Stomach (tissue), 9 donors: Measurements from ENCODE around the gene HNRNPU. TPM values are rescaled to one million over a fixed set of nuclear protein-coding genes. Genes with fewer than 3 reads are reported as not detected.

ENCODE experiments used
- DNase-seq, 2 donors: peaks; one replicate each; pipeline versions ENCODE4 v3.0.0 to v3.0.0-alpha.2; 2013 to 2019
- H3K27ac ChIP-seq, 5 donors: fragments of 200-600 bp in 4 of 5; sonication (generic) in 4 of 5; one replicate each; pipeline ENCODE4 v1.5.1; 2013 to 2019; ENCODE audit warnings: mild to moderate bottlenecking in 1 of 5, moderate library complexity in 1 of 5
- H3K27me3 ChIP-seq, 3 donors: fragments of 200-600 bp; sonication (generic); one replicate each; pipeline ENCODE4 v1.5.1; 2017 to 2019; ENCODE audit warnings: mixed run types in 1 of 3
- H3K36me3 ChIP-seq, 4 donors: fragments of 200-600 bp; sonication (generic); 1 replicate in 3 of 4; 2 replicates in 1 of 4; pipeline ENCODE4 v1.5.1; 2016 to 2019
- H3K4me1 ChIP-seq, 4 donors: fragments of 200-600 bp; sonication (generic); one replicate each; pipeline ENCODE4 v1.5.1; 2016 to 2019
- H3K4me3 ChIP-seq, 4 donors: fragments of 200-600 bp; sonication (generic) in 3 of 4; one replicate each; pipeline ENCODE4 v1.5.1; 2016 to 2019; ENCODE audit warnings: mild to moderate bottlenecking in 1 of 4
- H3K9me3 ChIP-seq, 4 donors: fragments of 200-600 bp; sonication (generic); one replicate each; pipeline ENCODE4 v1.5.1; 2016 to 2019
- CTCF ChIP-seq, 7 experiments: fragments of 450-650 bp in 4 of 7; fragments of 200-600 bp in 3 of 7; sonication (generic) in 3 of 7; IDR thresholded peaks; one replicate each; pipeline ENCODE4 v1.5.1; 2016 to 2019; ENCODE audit warnings: antibody characterized with exemption in 7 of 7, control low read depth in 2 of 7, mild to moderate bottlenecking in 1 of 7
- EP300 ChIP-seq: sonication (generic); formaldehyde crosslinking; IDR thresholded peaks from one replicate; pipeline ENCODE4 v1.6.1; 2017; ENCODE audit warnings: antibody characterized with exemption
- POLR2A ChIP-seq, 4 donors: fragments of 450-650 bp; IDR thresholded peaks; one replicate each; pipeline ENCODE4 v1.6.1; 2016; ENCODE audit warnings: antibody characterized with exemption in 4 of 4, control low read depth in 2 of 4, mild to moderate bottlenecking in 1 of 4, moderate library complexity in 1 of 4
- POLR2AphosphoS5 ChIP-seq, 3 donors: sonication (generic); formaldehyde crosslinking; IDR thresholded peaks; one replicate each; pipeline ENCODE4 v1.6.1; 2016; ENCODE audit warnings: antibody characterized with exemption in 3 of 3
- WGBS, 5 donors: extraction: QIAGEN DNeasy Blood & Tissue Kit in 3 of 5; methylation state at CpG; one replicate each; pipeline versions ENCODE4 v1.1.5 to v1.1.7; 2013 to 2018; 5-methylcytosine and 5-hydroxymethylcytosine counted together
- intact Hi-C: fragments of 100-400 bp; cut with DNase I; formaldehyde crosslinking; loops from one replicate; pipeline ENCODE4 v1.15.1; 2023; ENCODE audit warnings: low total_unique reads
- polyA plus RNA-seq, 3 donors: library from polyadenylated mRNA; stranded (reverse); fragments of 200-250 nt; gene quantifications; one replicate each; pipeline ENCODE4 v1.2.3, GENCODE V29; 2013
- total RNA-seq, 5 donors: library from RNA; depleted of rRNA; stranded (reverse); fragments of >200 nt; gene quantifications; one replicate each; pipeline versions ENCODE4 v1.1.0 to v1.2.3, GENCODE V29; 2014 to 2016
- donor health status: healthy with polysubstance abuse.
- donor health status: Bipolar disorder and iron deficiency.
- donor health status: healthy.

Gene HNRNPU
- total and polyA plus RNA-seq, 8 donors, result 76.3 to 533 (median 309) TPM

DNA sequence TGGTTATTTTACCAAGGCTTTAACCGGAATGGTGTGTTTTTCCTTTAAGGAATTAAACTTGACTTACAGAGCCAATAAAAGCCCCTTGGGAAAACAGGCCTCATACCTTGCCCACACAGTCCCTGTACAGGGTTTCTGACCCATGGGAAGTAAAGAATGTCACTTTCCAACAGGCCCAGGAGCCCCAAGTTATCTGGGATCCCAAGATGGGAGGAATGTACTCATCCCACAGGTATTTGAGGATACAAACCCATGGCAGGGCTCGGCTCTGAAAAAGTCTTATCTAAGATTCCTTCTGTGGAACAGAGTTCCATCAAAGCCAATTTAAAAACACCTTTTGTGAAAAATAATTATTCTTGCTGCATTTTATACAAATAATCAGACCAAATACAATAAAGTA is 44.2 kb downstream of the HNRNPU start:
- Histone ChIP-seq H3K4me1 (no peaks in the 10 kb centered on the region), H3K36me3 (no peaks in the 10 kb centered on the region), H3K4me3 (no peak overlapping the region), H3K27ac (no peak overlapping the region), H3K9me3 (no peaks in the 10 kb centered on the region), H3K27me3 (no peaks in the 10 kb centered on the region)
- WGBS, 5 donors, result 81 to 90% (median 85%) methylated on average over 2 of the region's 2 CpGs
- intact Hi-C loops, result no loop called here
- no peak for TF ChIP-seq POLR2AphosphoS5 (IDR thresholded peaks at IDR 0.05)
- no peak for TF ChIP-seq EP300
- TF ChIP-seq POLR2A (IDR thresholded peaks at IDR 0.05), result no peak
- no peak for TF ChIP-seq CTCF (IDR thresholded peaks at IDR 0.05)
- no peak for DNase-seq

GRCh38 chr1:244817415-244817894 is 46.9 kb downstream of the HNRNPU start:
- Histone ChIP-seq H3K9me3 (no peaks in the 10 kb centered on the region), H3K4me1 (no peaks in the 10 kb centered on the region), H3K27ac (no peak overlapping the region), H3K36me3 (no peaks in the 10 kb centered on the region), H3K27me3 (no peaks in the 10 kb centered on the region), H3K4me3 (no peak overlapping the region)
- intact Hi-C loops, result no loop called here
- WGBS, 5 donors, result 65 to 72% (median 72%) methylated on average over 12 of the region's 12 CpGs
- peak in 1 of 2 donors; percentile 69 for DNase-seq
- TF ChIP-seq POLR2A (IDR thresholded peaks at IDR 0.05) (no peak), CTCF (IDR thresholded peaks at IDR 0.05) (no peak), POLR2AphosphoS5 (IDR thresholded peaks at IDR 0.05) (no peak), EP300 (no peak)

DNA sequence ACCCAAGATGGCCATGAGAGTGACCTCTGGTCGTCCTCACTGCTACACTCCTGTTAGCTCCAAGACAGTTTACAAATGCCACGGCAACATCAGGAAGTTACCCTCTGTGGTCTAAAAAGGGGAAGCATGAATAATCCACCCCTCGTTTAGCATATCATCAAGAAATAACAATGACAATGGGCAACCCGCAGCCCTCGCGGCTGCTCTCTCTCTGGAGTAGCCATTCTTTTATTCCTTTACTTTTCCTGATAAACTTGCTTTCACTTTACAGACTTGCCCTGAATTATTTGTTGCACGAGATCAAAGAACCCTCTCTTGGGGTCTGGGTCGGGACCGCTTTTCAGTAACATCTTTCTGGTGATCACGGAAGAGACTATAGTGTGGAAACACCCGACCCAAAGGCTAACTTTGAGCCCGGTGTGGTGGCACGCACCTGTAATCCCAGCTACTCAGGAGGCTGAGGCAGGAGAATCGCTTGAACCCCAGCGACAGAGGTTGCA is 48.7 kb downstream of the HNRNPU start:
- 45 to 50% (median 48%) methylated on average over 15 of the region's 15 CpGs for WGBS, 5 donors
- Histone ChIP-seq H3K36me3 (no peaks in the 10 kb centered on the region), H3K4me1 (no peaks in the 10 kb centered on the region), H3K4me3 (peak overlapping the region in 1 of 4 donors; percentile 25), H3K27me3 (no peaks in the 10 kb centered on the region), H3K27ac (no peak overlapping the region), H3K9me3 (no peaks in the 10 kb centered on the region)
- intact Hi-C loops, result no loop called here
- DNase-seq, result peak in 1 of 2 donors; percentile 23
- no peak for TF ChIP-seq CTCF (IDR thresholded peaks at IDR 0.05)
- no peak for TF ChIP-seq POLR2A (IDR thresholded peaks at IDR 0.05)
- TF ChIP-seq POLR2AphosphoS5 (IDR thresholded peaks at IDR 0.05), result no peak
- no peak for TF ChIP-seq EP300

DNA sequence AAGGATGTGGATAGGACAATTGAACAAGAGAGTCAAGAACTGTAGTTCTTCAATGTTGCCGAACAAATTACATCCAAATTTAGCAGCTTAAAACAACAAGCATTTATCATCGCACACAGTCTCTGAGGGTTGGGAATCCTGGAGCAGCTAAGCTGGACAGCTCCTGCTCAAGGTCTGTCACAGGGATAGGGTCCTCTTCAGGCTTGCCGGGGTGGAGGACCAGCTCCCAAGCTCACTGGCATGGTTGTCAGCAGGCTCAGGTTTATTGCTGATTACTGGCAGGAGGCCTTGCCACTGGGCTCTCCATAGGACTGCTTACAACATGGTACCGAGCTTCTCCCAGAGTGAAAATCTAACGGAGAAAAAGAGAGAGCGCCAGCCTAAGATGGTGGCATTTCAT is 51.0 kb downstream of the HNRNPU start:
- 85 to 94% (median 88%) methylated on average over 5 to 6 of the region's 6 CpGs for WGBS, 5 donors
- no peaks in the 10 kb centered on the region for H3K4me1 ChIP-seq
- TF ChIP-seq CTCF (IDR thresholded peaks at IDR 0.05) (no peak), POLR2AphosphoS5 (IDR thresholded peaks at IDR 0.05) (no peak), EP300 (no peak), POLR2A (IDR thresholded peaks at IDR 0.05) (no peak)
- no peaks in the 10 kb centered on the region for H3K27me3 ChIP-seq
- intact Hi-C loops, result no loop called here
- H3K36me3 ChIP-seq, result no peaks in the 10 kb centered on the region
- no peak for DNase-seq
- H3K9me3 ChIP-seq, result no peaks in the 10 kb centered on the region
- no peak overlapping the region for H3K4me3 ChIP-seq
- no peak overlapping the region for H3K27ac ChIP-seq
